A549 (cell line): Measurements from ENCODE around the gene CLEC10A. TPM values are rescaled to one million over a fixed set of nuclear protein-coding genes. Genes with fewer than 3 reads are reported as not detected.
A peak's percentile ranks its signal among the peaks of the same experiment; 100 is the strongest.

Experiments
- ATAC-seq, 2 experiments: fragments of 200-7000 bp in 1 of 2; fragments of >200 bp in 1 of 2; cut with Nextera tagmentation in 1 of 2; cut with Tn5 transposase in 1 of 2; 3 replicates each; pipeline versions ENCODE4 v1.8.0 to v1.9.1; 2018 to 2020; ENCODE audit warnings: mild to moderate bottlenecking in 1 of 2, moderate library complexity in 1 of 2
- CTCF ChIA-PET: fragments of 300-600 bp; sonication (Branson Sonifier 250); formaldehyde crosslinking; extraction: SDS; loops from one replicate; lab custom pipeline; 2021; ENCODE audit warnings: antibody characterized with exemption, inconsistent platforms; lab: Yijun Ruan, JAX
- POLR2A ChIA-PET: fragments of 350-600 bp; formaldehyde crosslinking; extraction: SDS; loops from one replicate; lab custom pipeline; 2021; ENCODE audit warnings: antibody characterized with exemption, inconsistent platforms; lab: Yijun Ruan, JAX
- DNase-seq, 2 experiments: peaks; one replicate each; pipeline versions ENCODE4 v3.0.0 to v3.0.0-alpha.2; 2011 to 2016; ENCODE audit warnings: low read depth in 1 of 2, low spot score in 1 of 2
- FAIRE-seq: peaks from 2 replicates; lab custom pipeline; 2011; peaks lifted over from hg19 to GRCh38; lab: Jason Lieb, UNC
- H3K27ac ChIP-seq, 2 experiments: fragments of >200 bp; sonication (Bioruptor Twin); formaldehyde crosslinking; 3 replicates each; pipeline ENCODE4 v1.5.1; 2016 to 2017
- H3K4me1 ChIP-seq: fragments of >200 bp; sonication (Bioruptor Twin); formaldehyde crosslinking; 3 replicates; pipeline ENCODE4 v1.6.1; 2016
- H3K4me2 ChIP-seq: fragments of >200 bp; sonication (Bioruptor Twin); formaldehyde crosslinking; 3 replicates; pipeline ENCODE4 v1.6.1; 2016
- H3K4me3 ChIP-seq: fragments of >200 bp; sonication (Bioruptor Twin); formaldehyde crosslinking; 3 replicates; pipeline ENCODE4 v1.5.1; 2016
- H3K9me3 ChIP-seq: fragments of >200 bp; sonication (Bioruptor Twin); formaldehyde crosslinking; 3 replicates; pipeline ENCODE4 v1.6.1; 2016
- BHLHE40 ChIP-seq: IDR thresholded peaks from 2 replicates; pipeline ENCODE4 v1.6.1; 2012; ENCODE audit warnings: low read depth, low read length, inconsistent platforms
- CBX2 ChIP-seq: fragments of 200-600 bp; sonication (generic); IDR thresholded peaks from 2 replicates; pipeline ENCODE4 v1.6.1; 2016; ENCODE audit warnings: low read depth, mild to moderate bottlenecking, borderline replicate concordance
- CBX8 ChIP-seq: fragments of 200-600 bp; sonication (generic); IDR thresholded peaks from 2 replicates; pipeline ENCODE4 v1.6.1; 2016
- CEBPB ChIP-seq, 2 experiments: fragments of >200 bp in 1 of 2; sonication (Bioruptor Twin) in 1 of 2; formaldehyde crosslinking in 1 of 2; IDR thresholded peaks; 2 replicates each; pipeline ENCODE4 v1.6.1; 2012 to 2016
- CHD2 ChIP-seq: fragments of 150-350 bp; IDR thresholded peaks from 2 replicates; pipeline ENCODE4 v1.6.1; 2014; ENCODE audit warnings: low read length; ENCODE audit not compliant: partially characterized antibody
- EHF ChIP-seq: fragments of 250-450 bp; sonication (Bioruptor Pico); IDR thresholded peaks from 2 replicates; pipeline ENCODE4 v1.5.0; 2020; ENCODE audit warnings: mild to moderate bottlenecking
- EP300 ChIP-seq, 2 experiments: fragments of >200 bp; sonication (Bioruptor Twin); formaldehyde crosslinking; IDR thresholded peaks; 2 replicates in 1 of 2; 3 replicates in 1 of 2; pipeline ENCODE4 v1.6.1; 2016 to 2017
- FOXS1 ChIP-seq: fragments of 250-450 bp; sonication (Bioruptor Pico); IDR thresholded peaks from 2 replicates; pipeline ENCODE4 v1.5.0; 2020; ENCODE audit warnings: mild to moderate bottlenecking, moderate library complexity
- GATA3 ChIP-seq: IDR thresholded peaks from 2 replicates; pipeline ENCODE4 v1.6.1; 2012; ENCODE audit warnings: borderline replicate concordance
- MAZ ChIP-seq: fragments of 150-350 bp; IDR thresholded peaks from 2 replicates; pipeline ENCODE4 v1.6.1; 2014; ENCODE audit warnings: antibody characterized with exemption, low read depth, low read length, borderline replicate concordance
- MYC ChIP-seq: IDR thresholded peaks from 2 replicates; pipeline ENCODE4 v1.6.1; 2012; ENCODE audit warnings: mild to moderate bottlenecking, inconsistent platforms, low read length, improper control_type of control experiment, borderline replicate concordance
- NPAS2 ChIP-seq: fragments of 250-450 bp; sonication (Bioruptor Pico); IDR thresholded peaks from 2 replicates; pipeline ENCODE4 v1.8.0; 2022; ENCODE audit warnings: mild to moderate bottlenecking, moderate library complexity, borderline replicate concordance
- NR3C1 ChIP-seq: fragments of >200 bp; sonication (Bioruptor Twin); formaldehyde crosslinking; IDR thresholded peaks from 3 replicates; pipeline ENCODE4 v1.6.1; 2017
- RAD21 ChIP-seq, 2 experiments: fragments of >200 bp in 1 of 2; sonication (Bioruptor Twin) in 1 of 2; formaldehyde crosslinking in 1 of 2; IDR thresholded peaks in 1 of 2; conservative IDR thresholded peaks in 1 of 2; 2 replicates in 1 of 2; 3 replicates in 1 of 2; pipeline ENCODE4 v1.6.1; 2012 to 2018; ENCODE audit warnings: inconsistent platforms in 1 of 2
- RFX5 ChIP-seq: fragments of 450-650 bp; IDR thresholded peaks from 2 replicates; pipeline ENCODE4 v1.7.1; 2014; ENCODE audit warnings: antibody characterized with exemption, mild to moderate bottlenecking, moderate library complexity
- TP53 ChIP-seq: fragments of 250-450 bp; sonication (Bioruptor Pico); IDR thresholded peaks from 2 replicates; pipeline ENCODE4 v1.5.0; 2021; ENCODE audit warnings: mild to moderate bottlenecking, moderate library complexity
- ZC3H11A ChIP-seq: fragments of 450-650 bp; IDR thresholded peaks from 2 replicates; pipeline ENCODE4 v1.6.1; 2014; ENCODE audit warnings: antibody characterized with exemption, mild to moderate bottlenecking
- WGBS: methylation state at CpG from one replicate; pipeline ENCODE4 v1.1.6; 2017; ENCODE audit errors: missing lambda C conversion rate; 5-methylcytosine and 5-hydroxymethylcytosine counted together
- polyA plus RNA-seq, 4 experiments: library from polyadenylated mRNA; depleted of rRNA in 3 of 4; stranded (reverse); fragments of >200 nt; fragmentation: RNase III in 1 of 4; extraction: RNeasy Plus Mini Kit Qiagen cat#74134 plus additional on column Dnase treatment in 1 of 4; gene quantifications; 2 replicates in 3 of 4; 3 replicates in 1 of 4; pipeline ENCODE4 v1.2.3, GENCODE V29; 2011 to 2017
- TF ChIP-seq, protein P1 (sequence below): IDR thresholded peaks from 2 replicates; pipeline ENCODE4 v1.6.1; 2012
- TF ChIP-seq, protein P2 (sequence below): fragments of 250-450 bp; sonication (Bioruptor Pico); IDR thresholded peaks from 2 replicates; pipeline ENCODE4 v1.5.0; 2021; ENCODE audit warnings: mild to moderate bottlenecking, moderate library complexity, borderline replicate concordance
- TF ChIP-seq, protein P3 (sequence below): IDR thresholded peaks from 2 replicates; pipeline ENCODE4 v1.6.1; 2012; ENCODE audit warnings: low read depth, borderline replicate concordance
- TF ChIP-seq, protein P4 (sequence below): fragments of 200-600 bp; sonication (generic); IDR thresholded peaks from 2 replicates; pipeline ENCODE4 v1.6.1; 2016; ENCODE audit warnings: antibody characterized with exemption, mild to moderate bottlenecking, moderate library complexity

Gene CLEC10A
- polyA plus RNA-seq, 2 of the 4 experiments (the other 2 are of a cell fraction), result not detected

DNA sequence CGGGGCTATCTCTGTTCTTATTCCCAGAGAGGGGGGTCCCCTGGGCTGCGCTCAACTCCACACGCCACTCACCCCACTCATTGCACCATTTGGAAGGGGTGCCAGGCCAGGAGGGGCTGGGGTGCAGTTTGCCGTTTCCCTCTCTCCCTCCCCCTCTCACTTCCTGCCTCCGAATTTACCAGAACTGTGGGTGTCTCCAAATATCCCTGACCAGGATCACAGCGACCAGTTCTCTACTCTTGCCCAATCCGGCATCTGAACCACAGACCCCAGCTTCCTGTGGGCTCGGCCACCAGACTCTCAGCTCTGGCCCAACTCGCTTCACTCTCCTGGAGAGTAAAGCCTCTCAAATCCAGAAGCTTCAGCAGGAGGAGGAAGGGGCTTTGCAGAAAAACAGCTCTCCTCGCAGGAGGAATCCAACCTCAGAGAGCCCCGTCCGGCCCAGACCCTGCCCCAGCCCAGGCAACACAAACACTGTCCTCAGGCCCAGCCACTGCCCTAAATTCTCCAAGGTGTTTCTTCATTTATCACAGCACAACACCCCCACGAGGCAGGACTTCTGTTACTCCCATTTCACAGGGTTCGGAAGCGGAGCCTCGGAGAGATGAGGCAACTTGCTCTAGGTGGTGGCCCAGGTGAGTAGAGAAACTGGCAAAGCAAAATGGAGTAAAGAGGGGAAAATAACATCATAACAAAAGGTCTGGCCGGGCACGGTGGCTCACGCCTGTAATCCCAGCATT lies 35.0 kb upstream of the CLEC10A start:
- ChIA-PET POLR2A (no interaction called here), CTCF (interaction anchor here (0.6 to 45.7 kb wide), 5 partner anchors 11 to 63 kb away, joined by 3 to 1477 read pairs (median 10); partner anchors contain the start of genes SLC16A11 and SLC16A13)
- FAIRE-seq (no peak), ATAC-seq (no peak), DNase-seq (no peak)
- H3K4me2 ChIP-seq, result peak overlapping the region; percentile 39; the same call in 2 of the 3 replicates
- H3K4me3 ChIP-seq, result no peak overlapping the region
- H3K27ac ChIP-seq, result peak overlapping the region; percentile 17 to 36; a peak in 2 of 6 replicates
- 75% methylated on average over 19 of the region's 19 CpGs for WGBS
- H3K9me3 ChIP-seq, result no peaks in the 10 kb centered on the region
- peaks cover 9% of the 10 kb centered on the region; the same call in 2 of the 3 replicates for H3K4me1 ChIP-seq
- no peak for TF ChIP-seq GATA3
- no peak for TF ChIP-seq EP300 (IDR thresholded peaks at IDR 0.05)
- TF ChIP-seq EHF (CRISPR knock-in tag), result no peak
- TF ChIP-seq, protein P1, sequence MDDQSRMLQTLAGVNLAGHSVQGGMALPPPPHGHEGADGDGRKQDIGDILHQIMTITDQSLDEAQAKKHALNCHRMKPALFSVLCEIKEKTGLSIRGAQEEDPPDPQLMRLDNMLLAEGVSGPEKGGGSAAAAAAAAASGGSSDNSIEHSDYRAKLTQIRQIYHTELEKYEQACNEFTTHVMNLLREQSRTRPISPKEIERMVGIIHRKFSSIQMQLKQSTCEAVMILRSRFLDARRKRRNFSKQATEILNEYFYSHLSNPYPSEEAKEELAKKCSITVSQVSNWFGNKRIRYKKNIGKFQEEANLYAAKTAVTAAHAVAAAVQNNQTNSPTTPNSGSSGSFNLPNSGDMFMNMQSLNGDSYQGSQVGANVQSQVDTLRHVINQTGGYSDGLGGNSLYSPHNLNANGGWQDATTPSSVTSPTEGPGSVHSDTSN, result no peak
- TF ChIP-seq NR3C1, result no peak

DNA sequence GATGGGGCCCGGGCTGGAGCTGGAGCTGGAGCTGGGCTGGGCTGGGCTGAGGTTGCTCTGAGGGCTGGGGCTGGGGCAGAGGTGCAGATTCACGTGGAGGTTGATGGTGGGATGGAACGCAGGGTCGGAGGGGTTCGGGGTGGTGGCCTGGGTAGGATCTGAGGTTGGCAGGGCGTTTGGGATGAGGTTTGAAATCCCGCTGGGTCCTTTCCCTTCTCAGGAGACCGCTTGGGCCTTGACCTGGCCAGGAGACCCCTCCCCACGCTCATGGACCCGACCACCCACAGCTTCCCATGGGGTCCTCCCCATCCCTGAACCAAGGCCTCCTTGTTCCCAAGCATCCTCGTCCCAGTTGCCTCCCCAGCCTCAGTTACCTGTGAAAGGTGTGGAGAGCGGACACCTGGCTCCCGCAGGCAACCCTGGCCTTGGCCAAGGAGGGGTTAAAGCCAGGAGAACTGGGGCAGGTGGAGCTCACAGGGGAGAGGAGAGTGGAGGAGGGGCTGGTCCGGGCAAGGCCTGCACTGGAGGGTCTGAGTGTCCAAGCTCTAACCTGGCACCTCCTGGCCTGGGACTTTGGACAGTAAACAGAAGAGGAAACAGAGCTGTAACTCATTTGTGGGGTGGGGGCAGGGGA lies 34.3 kb upstream of the CLEC10A start, which contains the start of gene ASGR2:
Gene ASGR2, minus strand, starts transcription at position 582 of the 634 bp plus-strand sequence. CDS start 582 bp downstream, outside the sequence.
- FAIRE-seq, result no peak
- TF ChIP-seq FOXS1 (no peak), TP53 (CRISPR knock-in tag) (no peak)
- no peak for ATAC-seq
- Histone ChIP-seq H3K27ac (peak within 1 kb of the TSS; percentile 17 to 36; a peak in 2 of 6 replicates), H3K4me2 (peak within 1 kb of the TSS; percentile 39; the same call in 2 of the 3 replicates), H3K4me1 (peaks cover 9% of the 10 kb centered on the region; the same call in 2 of the 3 replicates), H3K4me3 (no peak within 1 kb of the TSS), H3K9me3 (no peaks in the 10 kb centered on the region)
- ChIA-PET POLR2A (no interaction called here), CTCF (interaction anchor here (0.6 to 45.7 kb wide), 5 partner anchors 12 to 63 kb away, joined by 3 to 1477 read pairs (median 10); partner anchors contain the start of genes SLC16A11 and SLC16A13)
- WGBS, result 72% methylated on average over 13 of the region's 14 CpGs
- no peak for DNase-seq

DNA sequence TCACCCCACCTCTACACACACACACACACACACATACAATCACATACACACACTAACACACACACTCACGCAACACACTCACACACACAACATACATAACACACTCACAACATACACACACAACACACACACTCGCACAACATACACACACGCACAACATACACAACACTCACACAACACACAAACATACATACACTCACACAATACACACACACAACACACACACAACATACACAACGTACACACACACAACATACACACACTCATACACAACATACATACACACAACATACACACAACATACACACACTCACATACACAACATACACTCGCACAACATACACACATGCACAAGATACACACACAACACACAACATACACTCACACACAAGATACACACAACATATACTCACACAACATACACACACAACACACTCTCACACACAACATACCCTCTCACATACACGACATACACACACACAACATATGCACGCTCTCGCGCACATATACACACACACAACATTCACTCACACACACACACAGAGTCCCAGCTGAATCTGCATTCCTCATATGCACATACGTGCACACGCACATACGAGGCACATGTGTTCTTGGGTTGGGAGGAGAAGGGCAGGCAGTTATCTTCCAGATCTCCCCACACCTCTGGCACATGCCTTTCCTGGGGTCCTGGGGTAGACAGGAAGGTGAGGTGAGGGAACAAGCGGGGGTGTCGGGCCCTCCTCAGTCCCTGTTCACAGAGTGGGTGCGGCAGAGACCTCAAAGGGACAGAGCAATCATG lies 33.4 kb upstream of the CLEC10A start:
- FAIRE-seq (peak; percentile 83), DNase-seq (peak in 1 of 2 experiments; percentile 28)
- H3K27ac ChIP-seq, result no peak overlapping the region
- TF ChIP-seq NPAS2 (no peak), CBX8 (no peak), ZC3H11A (no peak), RFX5 (no peak), EHF (CRISPR knock-in tag) (no peak), EP300 (IDR thresholded peaks at IDR 0.05) (no peak), BHLHE40 (no peak), MAZ (no peak), MYC (no peak), RAD21 (conservative IDR thresholded peaks at IDR 0.05 in 1 of 2, IDR thresholded peaks at IDR 0.05 in 1 of 2) (no peak), CBX2 (no peak), CHD2 (no peak), CEBPB (IDR thresholded peaks at IDR 0.05) (no peak)
- TF ChIP-seq, protein P2, sequence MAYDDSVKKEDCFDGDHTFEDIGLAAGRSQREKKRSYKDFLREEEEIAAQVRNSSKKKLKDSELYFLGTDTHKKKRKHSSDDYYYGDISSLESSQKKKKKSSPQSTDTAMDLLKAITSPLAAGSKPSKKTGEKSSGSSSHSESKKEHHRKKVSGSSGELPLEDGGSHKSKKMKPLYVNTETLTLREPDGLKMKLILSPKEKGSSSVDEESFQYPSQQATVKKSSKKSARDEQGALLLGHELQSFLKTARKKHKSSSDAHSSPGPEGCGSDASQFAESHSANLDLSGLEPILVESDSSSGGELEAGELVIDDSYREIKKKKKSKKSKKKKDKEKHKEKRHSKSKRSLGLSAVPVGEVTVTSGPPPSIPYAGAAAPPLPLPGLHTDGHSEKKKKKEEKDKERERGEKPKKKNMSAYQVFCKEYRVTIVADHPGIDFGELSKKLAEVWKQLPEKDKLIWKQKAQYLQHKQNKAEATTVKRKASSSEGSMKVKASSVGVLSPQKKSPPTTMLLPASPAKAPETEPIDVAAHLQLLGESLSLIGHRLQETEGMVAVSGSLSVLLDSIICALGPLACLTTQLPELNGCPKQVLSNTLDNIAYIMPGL (CRISPR knock-in tag), result no peak
- TF ChIP-seq, protein P3, sequence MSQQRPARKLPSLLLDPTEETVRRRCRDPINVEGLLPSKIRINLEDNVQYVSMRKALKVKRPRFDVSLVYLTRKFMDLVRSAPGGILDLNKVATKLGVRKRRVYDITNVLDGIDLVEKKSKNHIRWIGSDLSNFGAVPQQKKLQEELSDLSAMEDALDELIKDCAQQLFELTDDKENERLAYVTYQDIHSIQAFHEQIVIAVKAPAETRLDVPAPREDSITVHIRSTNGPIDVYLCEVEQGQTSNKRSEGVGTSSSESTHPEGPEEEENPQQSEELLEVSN, result no peak
- TF ChIP-seq, protein P4, sequence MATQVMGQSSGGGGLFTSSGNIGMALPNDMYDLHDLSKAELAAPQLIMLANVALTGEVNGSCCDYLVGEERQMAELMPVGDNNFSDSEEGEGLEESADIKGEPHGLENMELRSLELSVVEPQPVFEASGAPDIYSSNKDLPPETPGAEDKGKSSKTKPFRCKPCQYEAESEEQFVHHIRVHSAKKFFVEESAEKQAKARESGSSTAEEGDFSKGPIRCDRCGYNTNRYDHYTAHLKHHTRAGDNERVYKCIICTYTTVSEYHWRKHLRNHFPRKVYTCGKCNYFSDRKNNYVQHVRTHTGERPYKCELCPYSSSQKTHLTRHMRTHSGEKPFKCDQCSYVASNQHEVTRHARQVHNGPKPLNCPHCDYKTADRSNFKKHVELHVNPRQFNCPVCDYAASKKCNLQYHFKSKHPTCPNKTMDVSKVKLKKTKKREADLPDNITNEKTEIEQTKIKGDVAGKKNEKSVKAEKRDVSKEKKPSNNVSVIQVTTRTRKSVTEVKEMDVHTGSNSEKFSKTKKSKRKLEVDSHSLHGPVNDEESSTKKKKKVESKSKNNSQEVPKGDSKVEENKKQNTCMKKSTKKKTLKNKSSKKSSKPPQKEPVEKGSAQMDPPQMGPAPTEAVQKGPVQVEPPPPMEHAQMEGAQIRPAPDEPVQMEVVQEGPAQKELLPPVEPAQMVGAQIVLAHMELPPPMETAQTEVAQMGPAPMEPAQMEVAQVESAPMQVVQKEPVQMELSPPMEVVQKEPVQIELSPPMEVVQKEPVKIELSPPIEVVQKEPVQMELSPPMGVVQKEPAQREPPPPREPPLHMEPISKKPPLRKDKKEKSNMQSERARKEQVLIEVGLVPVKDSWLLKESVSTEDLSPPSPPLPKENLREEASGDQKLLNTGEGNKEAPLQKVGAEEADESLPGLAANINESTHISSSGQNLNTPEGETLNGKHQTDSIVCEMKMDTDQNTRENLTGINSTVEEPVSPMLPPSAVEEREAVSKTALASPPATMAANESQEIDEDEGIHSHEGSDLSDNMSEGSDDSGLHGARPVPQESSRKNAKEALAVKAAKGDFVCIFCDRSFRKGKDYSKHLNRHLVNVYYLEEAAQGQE, result no peak

More for the DNA sequence above, 33.4 kb upstream of the CLEC10A start:
- WGBS, result 86% methylated on average over 15 of the region's 15 CpGs
- Histone ChIP-seq H3K4me1 (peaks cover 9% of the 10 kb centered on the region; the same call in 2 of the 3 replicates), H3K9me3 (no peaks in the 10 kb centered on the region), H3K4me2 (no peak overlapping the region), H3K4me3 (no peak overlapping the region)
- POLR2A ChIA-PET, result no interaction called here
- ATAC-seq, result no peak
- CTCF ChIA-PET, result interaction anchor here (0.7 to 45.7 kb wide), 4 partner anchors 16 to 62 kb away, joined by 3 to 1477 read pairs (median 48); partner anchors contain the start of genes SLC16A11 and SLC16A13
